Measurements from ENCODE around the gene P2RY14.
A peak's percentile ranks its signal among the peaks of the same experiment; 100 is the strongest.
"Not testable (repeated sequence)": the region's sequence is repeated elsewhere in the genome, so short reads cannot be mapped to it uniquely, and the experiment has no call there.

P2RY14 gene

GRCh38 chr3:151256749-151257148 lies 21.6 kb downstream of the P2RY14 start:
- no peak for DNase-seq

DNA sequence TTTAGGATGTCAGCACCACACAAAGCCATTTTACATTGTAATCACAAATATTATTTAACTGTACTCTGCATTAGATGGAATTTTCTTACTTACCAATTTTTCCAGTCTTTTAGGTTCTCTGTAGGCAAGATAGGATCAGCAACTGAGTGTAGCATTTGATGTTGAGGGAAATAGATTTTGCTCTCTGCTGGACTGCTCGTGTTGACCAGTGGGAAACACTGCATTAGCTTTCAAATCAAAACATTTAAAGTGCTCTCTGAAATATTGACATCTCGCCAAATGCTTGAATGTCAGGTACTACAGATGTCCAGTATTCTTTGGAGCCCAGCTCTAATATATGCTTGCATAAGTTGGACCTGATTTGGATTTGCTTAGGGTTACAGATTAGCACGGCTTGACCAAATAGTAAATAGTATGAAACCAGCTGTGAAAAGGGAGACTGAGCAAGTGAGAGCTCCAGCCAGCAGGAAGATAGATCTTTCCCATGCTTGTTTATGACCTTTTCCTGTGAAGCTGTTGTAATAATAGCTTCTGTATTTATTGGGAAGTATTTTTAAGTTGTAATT lies 29.5 kb downstream of the P2RY14 start:
- no peak for DNase-seq

- not testable (repeated sequence) for DNase-seq
Observed at GRCh38 chr3:151242006-151242405, 36.3 kb downstream of the P2RY14 start.

- no peak for DNase-seq
Observed at GRCh38 chr3:151236736-151237135, 41.6 kb downstream of the P2RY14 start.

GRCh38 chr3:151236316-151236715 lies 42.0 kb downstream of the P2RY14 start:
- DNase-seq, result no peak

- no peak for DNase-seq
Observed at GRCh38 chr3:151234825-151235224, 43.5 kb downstream of the P2RY14 start.

- no peak for DNase-seq
Observed at GRCh38 chr3:151232991-151233390, 45.4 kb downstream of the P2RY14 start.

DNA sequence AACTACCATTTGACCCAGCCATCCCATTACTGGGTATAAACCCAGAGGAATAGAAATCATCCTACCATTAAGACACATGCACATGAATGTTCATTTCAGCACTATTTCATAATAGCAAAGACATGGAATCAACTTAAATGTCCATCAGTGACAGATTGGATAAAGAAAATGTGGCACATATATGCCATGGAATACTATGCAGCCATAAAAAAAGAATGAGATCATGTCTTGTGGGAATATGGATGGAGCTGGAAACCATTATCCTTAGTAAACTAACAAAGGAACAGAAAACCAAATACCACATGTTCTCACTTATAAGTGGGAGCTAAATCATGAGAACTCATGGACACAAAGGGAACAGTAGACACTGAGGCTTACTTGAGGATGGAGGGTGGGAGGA lies 45.9 kb downstream of the P2RY14 start:
- not testable (repeated sequence) for DNase-seq

GRCh38 chr3:151230646-151231045 lies 47.7 kb downstream of the P2RY14 start:
- DNase-seq, result no peak

- DNase-seq, result no peak
Observed at GRCh38 chr3:151228666-151229040, 49.7 kb downstream of the P2RY14 start.

DNA sequence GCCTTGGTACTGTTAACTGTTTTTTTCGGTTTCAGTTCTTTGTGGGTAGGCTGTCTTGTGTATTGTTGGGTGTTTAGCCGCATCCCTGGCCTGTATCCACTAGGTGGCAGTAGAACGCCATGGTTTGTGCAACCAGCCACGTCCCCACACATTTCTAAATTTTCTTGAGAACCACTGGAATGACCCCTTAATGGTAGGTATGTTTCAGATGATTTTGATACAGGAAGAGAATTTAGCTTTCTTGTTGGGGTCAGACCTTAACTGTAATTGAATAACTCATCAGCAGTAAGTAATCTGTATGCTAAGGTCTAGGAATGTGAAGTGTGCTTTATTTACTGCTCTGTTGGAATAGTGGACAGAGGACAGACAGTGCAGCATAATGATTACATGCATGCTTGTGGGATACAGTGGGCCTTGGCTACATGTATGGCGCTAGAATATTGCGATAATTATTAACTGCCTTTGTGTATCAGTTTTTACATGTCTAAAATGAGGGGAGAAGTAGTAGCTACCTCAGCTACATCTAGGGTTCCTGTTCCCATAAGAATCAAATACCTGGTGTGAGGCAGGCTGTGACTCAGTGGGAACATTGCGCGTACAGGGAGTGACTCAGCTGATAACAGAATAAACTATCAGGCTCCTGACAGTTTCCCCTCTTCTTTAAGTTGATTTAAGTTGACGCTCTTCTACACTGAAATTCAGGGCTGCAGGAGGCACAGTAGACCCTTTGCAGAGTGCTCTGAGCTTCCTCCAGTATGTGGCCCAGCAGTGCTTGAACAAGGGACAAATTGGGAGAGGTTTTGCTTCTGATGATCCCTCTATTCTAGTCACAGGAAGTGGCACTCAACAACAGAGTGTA lies 50.3 kb downstream of the P2RY14 start:
- DNase-seq, result peak; percentile 72

GRCh38 chr3:151227266-151227806 lies 51.0 kb downstream of the P2RY14 start:
- no peak for DNase-seq

DNA sequence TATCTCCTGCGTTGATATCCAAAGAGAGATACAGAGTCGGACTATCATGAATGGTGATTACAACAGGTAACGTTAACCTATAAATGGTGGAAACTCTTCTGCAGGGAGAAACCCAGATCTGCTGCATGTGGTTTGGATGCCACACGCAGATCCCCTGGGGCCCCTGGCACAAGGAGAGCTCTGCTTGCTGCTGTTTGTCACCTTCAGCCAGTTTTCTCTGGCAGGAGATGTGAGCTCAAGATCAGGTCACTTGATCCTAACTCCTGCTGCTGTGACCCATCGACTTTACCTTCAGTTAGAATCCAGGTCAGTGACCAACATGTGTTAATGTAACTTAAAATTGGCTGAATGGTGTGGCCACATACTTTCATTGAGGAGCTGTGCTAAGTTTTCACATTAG lies 51.5 kb downstream of the P2RY14 start:
- no peak for DNase-seq

DNA sequence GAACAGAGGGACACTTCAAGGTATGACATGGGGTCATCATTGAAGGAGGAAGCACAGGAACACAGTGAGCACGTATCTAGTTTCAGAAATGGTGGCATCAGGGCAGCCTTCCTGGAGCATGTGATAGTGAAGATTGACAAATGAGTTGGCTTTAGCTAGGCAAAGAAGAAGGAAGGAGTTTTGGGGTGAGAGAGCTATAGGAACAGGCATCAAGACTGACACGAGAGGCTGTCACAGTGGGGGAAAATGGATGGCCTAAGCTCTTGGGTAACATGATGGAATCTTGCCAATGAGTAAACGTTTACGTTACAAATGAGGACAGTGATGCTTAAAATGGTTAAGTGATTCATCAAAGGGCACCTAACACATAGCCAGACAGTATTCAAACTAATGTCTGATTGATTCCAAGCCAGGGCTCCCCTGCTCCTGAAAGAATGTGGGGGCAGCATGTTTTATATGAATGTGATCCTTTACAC lies 52.2 kb downstream of the P2RY14 start:
- DNase-seq, result no peak

- DNase-seq, result no peak
Observed at GRCh38 chr3:151225040-151225975, 53.0 kb downstream of the P2RY14 start.

DNA sequence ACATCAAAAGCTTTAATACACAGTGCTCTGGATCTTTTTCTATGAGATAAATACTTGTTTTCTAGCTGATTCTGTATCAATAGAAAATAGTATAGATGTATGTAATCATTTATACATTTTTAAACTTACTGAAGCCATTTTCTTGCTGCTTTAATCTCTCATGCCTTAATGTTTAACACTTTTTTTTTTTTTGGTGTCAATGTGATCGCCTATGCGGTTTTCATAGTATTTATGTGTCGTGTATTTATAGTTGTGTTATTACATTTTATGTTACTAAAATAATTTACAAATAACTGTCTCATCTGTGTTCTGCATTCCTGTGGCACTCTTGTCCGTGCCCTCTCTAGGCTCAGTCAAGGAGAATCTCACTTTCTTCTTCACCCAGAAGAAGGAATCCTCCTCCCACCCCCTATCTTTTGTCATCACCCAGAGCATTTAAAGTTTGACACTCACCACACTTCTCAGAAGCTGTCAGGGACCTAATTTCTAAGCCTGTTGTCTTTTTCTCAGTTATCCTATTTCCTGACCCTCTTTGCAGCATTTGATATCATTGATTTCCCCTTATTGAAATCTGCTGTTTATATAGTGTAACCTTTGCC lies 54.0 kb downstream of the P2RY14 start:
- no peak for DNase-seq

- no peak for DNase-seq
Observed at GRCh38 chr3:151219056-151219455, 59.3 kb downstream of the P2RY14 start.

- DNase-seq, result no peak
Observed at GRCh38 chr3:151218136-151218535, 60.2 kb downstream of the P2RY14 start.

DNA sequence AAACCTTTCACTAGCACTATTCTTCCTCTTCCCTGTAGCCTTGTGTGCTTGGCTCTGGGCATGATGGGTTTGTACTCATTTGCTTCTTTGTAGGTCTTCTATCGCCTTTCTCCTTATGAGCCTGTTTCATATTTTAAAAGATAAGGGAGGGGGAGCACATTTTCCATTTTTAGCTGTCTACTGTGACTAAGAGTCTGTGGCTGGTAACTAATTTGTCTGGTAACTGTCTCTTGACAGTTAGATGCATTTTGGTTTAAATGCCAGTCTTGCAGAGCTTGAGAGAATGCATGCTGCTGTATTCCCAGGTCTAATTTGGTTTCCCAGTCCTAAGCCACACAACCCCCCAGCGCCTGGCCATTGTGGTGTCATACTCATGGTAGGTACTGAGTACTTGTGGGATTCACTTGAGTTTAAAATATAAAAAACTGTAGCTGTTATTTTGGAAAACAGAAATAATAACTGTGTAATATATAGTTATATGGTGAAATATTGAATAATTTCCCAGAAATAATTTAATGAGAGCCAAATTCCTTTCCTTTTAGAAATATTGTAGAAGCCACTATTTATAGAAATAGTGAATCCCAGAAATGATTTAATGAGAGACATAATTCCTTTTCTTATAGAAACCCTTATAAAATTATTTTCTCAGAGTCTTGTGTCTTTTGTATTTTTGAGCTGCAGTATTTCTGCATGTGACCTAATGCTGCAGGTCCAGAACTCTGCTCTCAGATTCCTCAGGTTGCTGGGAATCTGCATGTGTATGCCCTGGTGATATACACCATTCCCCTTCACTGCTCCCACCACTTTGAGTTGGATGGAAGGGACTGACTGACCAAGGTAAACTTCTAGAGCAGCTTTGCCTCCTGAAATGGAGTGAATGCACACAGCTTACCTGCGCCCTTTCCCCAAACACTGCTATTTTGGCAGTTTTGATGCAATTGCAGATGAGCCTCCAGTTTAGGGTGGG lies 61.4 kb downstream of the P2RY14 start:
- DNase-seq, result no peak

GRCh38 chr3:151214459-151214858 lies 63.9 kb downstream of the P2RY14 start:
- no peak for DNase-seq

- DNase-seq, result no peak
Observed at GRCh38 chr3:151213881-151214280, 64.5 kb downstream of the P2RY14 start.
